ENCODE measurements around the gene CAMKMT.

Gene CAMKMT

DNA sequence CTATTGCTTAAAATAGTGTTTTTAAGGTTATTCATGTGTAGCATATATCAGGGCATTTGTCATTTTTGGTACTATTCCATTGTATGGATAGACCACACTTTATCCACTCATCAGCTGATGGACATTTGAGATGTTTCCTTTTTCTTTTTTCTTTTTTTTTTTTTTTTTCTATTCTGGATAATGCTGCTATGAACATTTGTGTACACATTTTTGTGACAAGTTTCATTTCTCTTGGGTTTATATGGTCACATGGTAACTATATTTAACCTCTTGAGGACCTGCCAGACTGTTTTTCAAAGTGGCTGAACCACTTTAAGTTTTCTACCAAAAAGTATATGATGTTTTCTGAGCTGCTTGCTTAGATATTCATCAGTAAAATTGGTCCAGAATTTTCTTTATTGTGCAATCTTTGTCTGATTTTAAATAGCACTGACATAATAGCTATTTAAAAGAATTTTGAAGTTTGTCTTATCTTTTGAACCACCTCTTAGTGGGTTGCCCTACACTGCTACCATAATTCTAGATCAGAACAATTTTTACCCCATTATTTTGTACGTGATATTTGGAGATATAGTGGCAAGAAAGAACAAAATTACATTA, 360.4 kb downstream of the CAMKMT start:
- Histone ChIP-seq H3K36me3 (ENCODE audit: low read depth) (no peaks in the 10 kb centered on the region), H3K9me3 (ENCODE audit: severe bottlenecking) (no peaks in the 10 kb centered on the region), H3K4me3 (ENCODE audit: severe bottlenecking) (no peak overlapping the region), H3K27ac (ENCODE audit: poor library complexity, severe bottlenecking) (no peak overlapping the region), H3K4me1 (ENCODE audit: insufficient read depth, poor library complexity, severe bottlenecking) (no peaks in the 10 kb centered on the region), H3K27me3 (ENCODE audit: insufficient read depth, poor library complexity, severe bottlenecking) (no peaks in the 10 kb centered on the region)
- TF ChIP-seq, protein P1, sequence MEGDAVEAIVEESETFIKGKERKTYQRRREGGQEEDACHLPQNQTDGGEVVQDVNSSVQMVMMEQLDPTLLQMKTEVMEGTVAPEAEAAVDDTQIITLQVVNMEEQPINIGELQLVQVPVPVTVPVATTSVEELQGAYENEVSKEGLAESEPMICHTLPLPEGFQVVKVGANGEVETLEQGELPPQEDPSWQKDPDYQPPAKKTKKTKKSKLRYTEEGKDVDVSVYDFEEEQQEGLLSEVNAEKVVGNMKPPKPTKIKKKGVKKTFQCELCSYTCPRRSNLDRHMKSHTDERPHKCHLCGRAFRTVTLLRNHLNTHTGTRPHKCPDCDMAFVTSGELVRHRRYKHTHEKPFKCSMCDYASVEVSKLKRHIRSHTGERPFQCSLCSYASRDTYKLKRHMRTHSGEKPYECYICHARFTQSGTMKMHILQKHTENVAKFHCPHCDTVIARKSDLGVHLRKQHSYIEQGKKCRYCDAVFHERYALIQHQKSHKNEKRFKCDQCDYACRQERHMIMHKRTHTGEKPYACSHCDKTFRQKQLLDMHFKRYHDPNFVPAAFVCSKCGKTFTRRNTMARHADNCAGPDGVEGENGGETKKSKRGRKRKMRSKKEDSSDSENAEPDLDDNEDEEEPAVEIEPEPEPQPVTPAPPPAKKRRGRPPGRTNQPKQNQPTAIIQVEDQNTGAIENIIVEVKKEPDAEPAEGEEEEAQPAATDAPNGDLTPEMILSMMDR (IDR thresholded peaks at IDR 0.05; ENCODE audit: poor library complexity, severe bottlenecking) = no peak
- DNase-seq (ENCODE audit: low spot score) (no peak), ATAC-seq (ENCODE audit: low read depth) (no peak)

DNA sequence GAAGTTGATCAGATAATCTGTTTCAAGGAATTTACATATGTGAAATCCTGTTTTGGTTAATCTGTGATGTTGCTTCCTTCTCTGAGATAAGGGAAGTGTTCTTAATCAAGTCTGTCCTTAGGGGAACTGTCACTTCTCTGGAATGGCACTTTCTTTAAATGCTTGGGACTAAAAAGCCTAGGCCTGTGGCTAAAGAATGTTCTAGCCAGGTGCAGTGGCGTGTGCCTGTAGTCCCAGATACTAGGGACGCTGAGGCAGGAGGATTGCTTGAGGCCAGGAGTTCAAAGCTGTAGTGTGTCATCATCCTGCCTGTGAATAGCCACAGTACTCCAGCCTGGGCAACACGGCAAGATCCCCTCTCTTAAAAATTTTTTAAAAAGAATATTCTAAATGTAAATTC, 362.2 kb downstream of the CAMKMT start:
- H3K27ac ChIP-seq (ENCODE audit: poor library complexity, severe bottlenecking) = no peak overlapping the region
- H3K4me1 ChIP-seq (ENCODE audit: insufficient read depth, poor library complexity, severe bottlenecking) = no peaks in the 10 kb centered on the region

DNA sequence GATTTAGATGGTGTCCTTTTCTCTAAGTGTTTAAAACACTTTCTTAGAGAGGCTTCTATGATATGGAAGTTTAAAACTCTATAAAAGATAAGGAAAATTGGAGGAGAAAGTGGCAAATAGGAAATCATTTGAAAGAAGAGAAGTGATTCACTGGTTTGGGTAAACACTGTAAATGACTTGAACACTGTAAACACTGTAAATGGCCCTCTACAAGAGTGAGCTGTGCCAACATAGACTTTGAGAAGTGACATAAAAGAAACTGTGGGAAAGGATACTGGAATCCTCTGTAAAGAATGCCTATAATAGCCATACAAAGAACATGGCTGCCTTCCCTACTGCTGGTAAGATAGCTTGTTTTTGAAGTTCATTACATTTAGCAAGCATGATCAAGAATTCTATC, 368.8 kb downstream of the CAMKMT start:
- DNase-seq (ENCODE audit: low spot score) (no peak), ATAC-seq (ENCODE audit: low read depth) (no peak)
- no peak overlapping the region for H3K27ac ChIP-seq (ENCODE audit: poor library complexity, severe bottlenecking)
- H3K4me3 ChIP-seq (ENCODE audit: severe bottlenecking) = no peak overlapping the region
- H3K36me3 ChIP-seq (ENCODE audit: low read depth) = no peaks in the 10 kb centered on the region
- H3K4me1 ChIP-seq (ENCODE audit: insufficient read depth, poor library complexity, severe bottlenecking) = no peaks in the 10 kb centered on the region
- H3K27me3 ChIP-seq (ENCODE audit: insufficient read depth, poor library complexity, severe bottlenecking) = no peaks in the 10 kb centered on the region
- H3K9me3 ChIP-seq (ENCODE audit: severe bottlenecking) = no peaks in the 10 kb centered on the region
- TF ChIP-seq, protein P1 (IDR thresholded peaks at IDR 0.05; ENCODE audit: poor library complexity, severe bottlenecking) = no peak

More for the DNA sequence above, 362.2 kb downstream of the CAMKMT start:
- DNase-seq (ENCODE audit: low spot score) (no peak), ATAC-seq (ENCODE audit: low read depth) (no peak)
- TF ChIP-seq, protein P1 (IDR thresholded peaks at IDR 0.05; ENCODE audit: poor library complexity, severe bottlenecking) = no peak
- no peaks in the 10 kb centered on the region for H3K36me3 ChIP-seq (ENCODE audit: low read depth)
- no peak overlapping the region for H3K4me3 ChIP-seq (ENCODE audit: severe bottlenecking)
- no peaks in the 10 kb centered on the region for H3K9me3 ChIP-seq (ENCODE audit: severe bottlenecking)
- no peaks in the 10 kb centered on the region for H3K27me3 ChIP-seq (ENCODE audit: insufficient read depth, poor library complexity, severe bottlenecking)

DNA sequence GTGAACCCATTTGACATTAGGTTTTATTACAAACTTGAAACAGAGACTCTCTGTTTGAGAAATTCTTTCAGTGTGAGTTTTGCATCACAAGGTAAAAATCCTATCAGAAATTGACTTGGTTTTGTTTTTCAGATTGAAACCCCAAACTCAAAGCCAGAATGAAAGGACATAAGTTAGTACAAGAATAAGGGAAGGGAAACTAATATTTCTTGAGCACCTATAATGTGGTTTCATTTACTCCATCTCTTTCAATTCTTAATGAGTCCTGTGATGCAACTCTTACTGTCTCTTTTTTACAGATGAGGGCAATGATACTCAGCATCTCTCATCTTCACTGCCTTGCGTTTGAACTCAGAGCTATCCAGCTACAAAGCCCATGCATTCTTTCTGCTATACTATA, 369.8 kb downstream of the CAMKMT start:
- DNase-seq (ENCODE audit: low spot score) = no peak
- ATAC-seq (ENCODE audit: low read depth) = no peak
- TF ChIP-seq, protein P1 (IDR thresholded peaks at IDR 0.05; ENCODE audit: poor library complexity, severe bottlenecking) = no peak
- H3K4me3 ChIP-seq (ENCODE audit: severe bottlenecking) = no peak overlapping the region
- peaks cover 3% of the 10 kb centered on the region for H3K9me3 ChIP-seq (ENCODE audit: severe bottlenecking)
- H3K36me3 ChIP-seq (ENCODE audit: low read depth) = no peaks in the 10 kb centered on the region
- H3K27me3 ChIP-seq (ENCODE audit: insufficient read depth, poor library complexity, severe bottlenecking) = no peaks in the 10 kb centered on the region
- H3K4me1 ChIP-seq (ENCODE audit: insufficient read depth, poor library complexity, severe bottlenecking) = no peaks in the 10 kb centered on the region
- H3K27ac ChIP-seq (ENCODE audit: poor library complexity, severe bottlenecking) = no peak overlapping the region

DNA sequence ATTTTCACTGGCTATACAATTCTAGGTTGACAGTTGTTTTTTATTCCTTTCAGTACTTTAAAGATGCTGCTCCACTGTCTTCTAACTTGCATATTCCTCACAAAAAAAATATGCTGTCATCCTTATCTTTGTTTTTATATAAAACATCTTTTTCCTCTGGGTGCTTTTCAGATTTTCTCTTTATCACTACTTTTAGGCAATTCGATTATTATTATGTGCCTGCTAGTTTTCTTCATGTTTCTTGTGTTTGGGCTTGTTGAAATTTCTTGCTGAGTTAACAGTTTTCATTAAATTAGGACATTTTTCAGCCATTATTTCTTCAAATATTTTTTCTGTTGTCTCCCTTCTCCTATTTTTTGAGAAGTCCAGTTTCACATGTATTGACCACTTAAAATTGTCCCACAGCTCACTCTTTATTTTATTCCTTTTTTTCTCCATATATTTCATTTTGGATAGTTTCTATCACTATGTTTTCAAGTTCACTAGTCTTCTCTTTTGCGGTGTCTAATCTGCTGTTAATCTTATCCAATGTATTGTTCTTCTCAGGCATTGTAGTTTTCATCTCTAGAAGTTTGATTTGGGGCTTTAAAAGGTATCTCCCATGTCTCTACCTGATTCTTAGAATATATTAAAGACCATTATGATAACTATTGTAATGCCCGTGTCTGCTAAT, 374.7 kb downstream of the CAMKMT start:
- no peak for ATAC-seq (ENCODE audit: low read depth)
- Histone ChIP-seq H3K27ac (ENCODE audit: poor library complexity, severe bottlenecking) (no peak overlapping the region), H3K4me3 (ENCODE audit: severe bottlenecking) (no peak overlapping the region)

More for the DNA sequence above, 374.7 kb downstream of the CAMKMT start:
- Histone ChIP-seq H3K4me1 (ENCODE audit: insufficient read depth, poor library complexity, severe bottlenecking) (no peaks in the 10 kb centered on the region), H3K27me3 (ENCODE audit: insufficient read depth, poor library complexity, severe bottlenecking) (no peaks in the 10 kb centered on the region), H3K9me3 (ENCODE audit: severe bottlenecking) (peaks cover 5% of the 10 kb centered on the region), H3K36me3 (ENCODE audit: low read depth) (no peaks in the 10 kb centered on the region)
- no peak for DNase-seq (ENCODE audit: low spot score)
- TF ChIP-seq, protein P1 (IDR thresholded peaks at IDR 0.05; ENCODE audit: poor library complexity, severe bottlenecking) = no peak

Data from RWPE2 (cell line).